BLaER1 (cell line): ENCODE data around the gene SSR1.
"Not testable (repeated sequence)": the region's sequence is repeated elsewhere in the genome, so short reads cannot be mapped to it uniquely, and the experiment has no call there.

Source experiments
- H3K27ac ChIP-seq: shearing (Covaris generic); formaldehyde crosslinking; 2 replicates; pipeline ENCODE4 v1.8.1; 2022
- H3K27me3 ChIP-seq: shearing (Covaris generic); formaldehyde crosslinking; 2 replicates; pipeline ENCODE4 v1.8.1; 2022
- H3K36me3 ChIP-seq: shearing (Covaris generic); formaldehyde crosslinking; 2 replicates; pipeline ENCODE4 v1.8.1; 2022
- H3K4me1 ChIP-seq: shearing (Covaris generic); formaldehyde crosslinking; 2 replicates; pipeline ENCODE4 v1.8.1; 2022
- H3K4me2 ChIP-seq: shearing (Covaris generic); formaldehyde crosslinking; 2 replicates; pipeline ENCODE4 v1.8.1; 2022
- H3K4me3 ChIP-seq: shearing (Covaris generic); formaldehyde crosslinking; 2 replicates; pipeline ENCODE4 v1.8.1; 2022
- H3K9ac ChIP-seq: shearing (Covaris generic); formaldehyde crosslinking; 2 replicates; pipeline ENCODE4 v1.8.1; 2022
- H3K9me3 ChIP-seq: shearing (Covaris generic); formaldehyde crosslinking; 2 replicates; pipeline ENCODE4 v1.8.1; 2022
- H4K20me1 ChIP-seq: shearing (Covaris generic); formaldehyde crosslinking; 2 replicates; pipeline ENCODE4 v1.8.1; 2022
- Cebpa-rat ChIP-seq: shearing (Covaris generic); IDR thresholded peaks from 2 replicates; pipeline ENCODE4 v1.8.1; 2022

SSR1 gene

DNA sequence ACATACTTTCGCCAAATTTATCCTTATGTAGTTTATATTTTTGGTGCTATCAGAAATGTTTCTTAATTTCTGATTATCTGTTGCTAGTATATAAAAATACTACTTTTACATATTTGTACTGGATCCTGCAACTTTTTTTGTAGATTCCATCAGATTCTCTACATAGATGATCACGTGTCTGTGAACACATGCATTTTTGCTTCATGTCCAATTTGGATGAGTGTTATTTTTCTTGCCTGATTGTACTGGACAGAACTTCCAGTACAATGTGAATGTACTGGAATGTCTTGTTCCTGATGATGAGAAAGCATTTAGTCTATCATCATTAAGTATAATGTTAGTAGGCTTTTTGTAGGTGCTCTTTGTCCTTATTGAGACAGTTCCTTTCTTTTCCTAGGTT lies 25.0 kb upstream of the SSR1 start:
- Histone ChIP-seq H3K9ac (no peak overlapping the region), H3K27ac (no peak overlapping the region), H3K36me3 (no peaks in the 10 kb centered on the region), H3K27me3 (no peaks in the 10 kb centered on the region), H3K4me1 (peaks cover 16% of the 10 kb centered on the region), H3K4me3 (no peak overlapping the region), H3K9me3 (no peaks in the 10 kb centered on the region), H4K20me1 (no peaks in the 10 kb centered on the region), H3K4me2 (no peak overlapping the region)
- TF ChIP-seq Cebpa-rat, result no peak

DNA sequence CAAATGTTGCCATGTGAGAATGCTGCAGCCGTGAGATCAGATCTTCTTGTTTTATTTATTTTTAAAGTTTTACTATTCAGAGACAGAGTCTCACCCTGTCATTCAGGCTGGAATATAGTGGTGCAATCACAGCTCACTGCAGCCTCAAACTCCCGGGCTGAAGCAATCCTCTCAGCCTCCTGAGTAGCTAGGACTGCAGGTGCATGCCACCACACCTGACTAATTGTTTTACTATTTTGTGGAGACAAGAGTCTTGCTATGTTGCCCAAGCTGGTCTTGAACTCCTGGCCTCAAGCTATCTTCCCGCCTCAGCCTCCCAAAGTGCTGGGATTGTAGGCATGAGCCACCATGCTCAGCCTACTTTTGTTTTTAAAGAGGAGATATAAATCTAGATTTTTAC lies 22.5 kb upstream of the SSR1 start:
- Histone ChIP-seq H4K20me1 (no peaks in the 10 kb centered on the region), H3K27me3 (no peaks in the 10 kb centered on the region), H3K4me3 (no peak overlapping the region), H3K4me1 (no peaks in the 10 kb centered on the region), H3K9ac (no peak overlapping the region), H3K36me3 (no peaks in the 10 kb centered on the region), H3K4me2 (no peak overlapping the region), H3K27ac (no peak overlapping the region), H3K9me3 (no peaks in the 10 kb centered on the region)
- no peak for TF ChIP-seq Cebpa-rat

DNA sequence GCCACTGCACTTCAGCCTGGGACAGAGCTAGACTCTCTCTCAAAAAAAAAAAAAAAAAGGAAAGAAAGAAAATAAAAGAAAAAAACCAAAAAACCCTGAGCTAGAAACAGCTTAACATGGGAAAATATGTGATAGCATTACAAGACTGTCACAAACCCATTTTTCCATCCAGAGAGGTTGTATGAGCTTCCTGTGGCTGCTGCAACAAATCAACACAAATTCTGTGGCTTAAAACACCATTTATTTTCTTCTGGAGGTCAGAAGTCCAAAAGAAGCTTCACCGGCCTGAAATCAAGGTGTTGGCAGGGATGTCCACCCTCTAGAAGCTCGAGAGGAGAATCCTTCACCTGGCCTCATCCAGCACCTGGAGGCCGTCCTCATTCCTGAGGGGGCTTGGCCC lies 21.7 kb upstream of the SSR1 start:
- no peak overlapping the region for H3K9ac ChIP-seq
- H3K4me1 ChIP-seq, result no peaks in the 10 kb centered on the region
- no peaks in the 10 kb centered on the region for H3K36me3 ChIP-seq
- no peak for TF ChIP-seq Cebpa-rat
- H3K4me2 ChIP-seq, result no peak overlapping the region
- no peak overlapping the region for H3K4me3 ChIP-seq
- no peaks in the 10 kb centered on the region for H3K27me3 ChIP-seq
- H3K9me3 ChIP-seq, result no peaks in the 10 kb centered on the region
- no peaks in the 10 kb centered on the region for H4K20me1 ChIP-seq
- H3K27ac ChIP-seq, result no peak overlapping the region

DNA sequence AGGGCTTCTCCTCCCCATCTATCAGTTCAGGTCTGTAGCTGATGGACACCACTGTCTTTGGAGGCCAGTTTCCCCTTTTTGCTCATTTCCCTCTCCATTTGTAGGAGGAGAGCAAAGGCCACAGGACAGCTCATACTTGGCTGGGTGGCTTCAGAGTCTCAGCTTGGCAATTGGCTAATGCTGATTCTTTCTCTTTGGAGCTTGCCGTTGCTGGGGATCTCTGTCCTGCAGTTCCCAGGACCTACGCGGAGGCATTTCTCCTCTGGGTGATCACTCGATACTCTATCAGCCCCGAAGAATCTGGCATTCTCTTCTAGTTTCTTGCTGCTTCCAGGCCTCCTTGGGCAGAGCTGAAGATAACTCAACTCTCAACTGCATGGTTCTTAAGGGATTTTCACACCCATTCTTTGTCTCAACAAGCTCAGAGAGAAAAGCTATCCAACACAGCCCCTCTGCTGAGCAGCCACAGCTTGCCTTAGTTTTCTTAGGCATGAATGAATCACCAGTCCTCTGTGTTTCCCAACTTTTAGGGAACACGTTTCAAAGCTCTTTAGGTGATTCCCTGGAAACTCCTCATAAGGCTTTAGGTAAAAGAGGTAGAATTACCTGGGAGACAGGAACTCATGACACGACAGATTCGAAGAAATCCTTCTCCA lies 19.2 kb upstream of the SSR1 start:
- Histone ChIP-seq H3K4me3 (no peak overlapping the region), H3K9me3 (no peaks in the 10 kb centered on the region), H3K4me2 (no peak overlapping the region), H3K27me3 (no peaks in the 10 kb centered on the region), H3K9ac (no peak overlapping the region), H3K36me3 (no peaks in the 10 kb centered on the region), H3K27ac (no peak overlapping the region), H3K4me1 (no peaks in the 10 kb centered on the region), H4K20me1 (no peaks in the 10 kb centered on the region)
- no peak for TF ChIP-seq Cebpa-rat

DNA sequence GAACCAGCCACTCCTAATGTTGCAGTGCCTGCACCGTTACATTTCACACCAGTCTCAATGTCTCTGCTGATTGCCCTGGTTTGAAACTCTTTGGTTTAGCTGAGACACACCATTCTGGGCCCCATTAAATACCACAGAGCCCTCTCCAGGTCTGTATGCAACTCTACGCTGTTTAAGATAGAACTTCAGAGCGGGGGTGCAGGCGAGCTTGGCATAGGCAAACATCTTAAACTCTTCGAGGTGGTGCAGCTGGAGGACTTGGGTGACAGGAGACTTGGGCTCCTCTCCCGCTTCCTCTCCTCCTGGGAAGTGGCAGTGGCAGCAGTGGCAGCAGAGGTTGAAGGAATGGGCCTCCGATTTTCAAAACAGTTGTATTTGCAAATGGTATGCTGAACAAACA lies 18.5 kb upstream of the SSR1 start:
- Histone ChIP-seq H3K9ac (no peak overlapping the region), H3K4me2 (no peak overlapping the region), H3K9me3 (no peaks in the 10 kb centered on the region), H4K20me1 (no peaks in the 10 kb centered on the region), H3K4me1 (no peaks in the 10 kb centered on the region), H3K4me3 (no peak overlapping the region), H3K36me3 (no peaks in the 10 kb centered on the region), H3K27ac (no peak overlapping the region), H3K27me3 (no peaks in the 10 kb centered on the region)
- TF ChIP-seq Cebpa-rat, result no peak

DNA sequence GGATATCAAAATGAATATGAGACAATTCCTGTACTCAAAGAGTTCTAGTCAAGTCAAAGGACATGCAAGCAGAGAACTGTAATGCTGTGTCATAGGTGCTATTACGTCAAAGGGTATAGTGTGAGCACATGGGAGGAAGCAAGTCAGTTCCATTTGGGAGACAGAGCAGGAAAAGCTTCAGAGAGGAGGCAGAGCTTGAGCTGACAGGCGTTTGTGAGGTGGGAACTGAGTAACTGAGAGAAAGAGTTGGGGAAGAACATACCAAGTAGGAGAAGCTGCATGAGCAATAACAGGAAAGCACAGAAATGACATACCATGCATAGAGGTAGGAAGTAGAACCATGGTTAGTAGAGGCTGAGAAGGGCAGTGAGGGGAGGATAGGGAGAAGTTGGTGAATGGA lies 15.2 kb upstream of the SSR1 start:
- no peaks in the 10 kb centered on the region for H3K27me3 ChIP-seq
- H3K27ac ChIP-seq, result no peak overlapping the region
- H3K4me1 ChIP-seq, result no peaks in the 10 kb centered on the region; the same call in 1 of the 2 replicates
- H3K4me3 ChIP-seq, result no peak overlapping the region
- H4K20me1 ChIP-seq, result no peaks in the 10 kb centered on the region
- H3K36me3 ChIP-seq, result no peaks in the 10 kb centered on the region
- H3K9me3 ChIP-seq, result no peaks in the 10 kb centered on the region
- H3K9ac ChIP-seq, result no peak overlapping the region
- no peak for TF ChIP-seq Cebpa-rat
- no peak overlapping the region for H3K4me2 ChIP-seq

DNA sequence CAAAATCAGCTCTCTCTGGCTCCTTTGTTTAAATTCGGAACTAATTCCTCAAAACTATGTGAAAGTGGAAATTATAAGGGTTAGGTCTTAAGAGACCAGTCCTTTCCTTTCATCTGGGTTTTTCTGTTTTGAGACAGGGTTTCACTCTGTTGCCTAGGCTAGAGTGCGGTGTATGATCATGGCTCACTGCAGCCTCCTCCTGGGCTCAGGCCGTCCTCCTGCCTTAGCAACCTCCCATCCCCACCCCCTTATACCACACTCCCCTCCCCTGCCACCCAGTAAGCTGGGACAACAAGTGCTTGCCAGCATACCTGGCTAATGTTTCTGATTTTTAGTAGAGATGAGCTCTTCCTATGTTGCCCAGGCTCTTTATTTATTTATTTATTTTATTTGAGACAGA lies 12.8 kb upstream of the SSR1 start:
- no peaks in the 10 kb centered on the region for H3K27me3 ChIP-seq
- no peaks in the 10 kb centered on the region; the same call in 1 of the 2 replicates for H3K4me1 ChIP-seq

DNA sequence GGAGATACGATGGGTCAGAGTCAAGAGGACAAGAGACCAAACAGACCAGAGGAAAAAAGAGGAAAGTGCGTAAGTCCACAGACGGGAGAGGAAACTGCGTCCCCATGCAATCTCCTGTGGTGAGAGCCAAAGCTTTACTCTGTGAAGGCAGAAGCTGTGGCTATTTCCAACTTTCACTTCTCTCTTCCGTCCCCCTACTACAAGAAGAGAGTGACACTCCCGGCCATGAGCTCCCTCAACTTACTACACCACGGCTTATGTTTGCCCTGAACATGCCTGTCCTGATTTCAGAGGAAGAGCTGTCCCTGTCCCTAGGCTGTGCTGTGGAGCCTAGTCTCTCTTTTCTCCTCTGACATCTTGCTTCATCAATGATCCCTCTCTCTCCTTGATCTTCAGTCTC lies 11.5 kb upstream of the SSR1 start:
- no peaks in the 10 kb centered on the region for H3K9me3 ChIP-seq
- H3K4me2 ChIP-seq, result no peak overlapping the region; the same call in 1 of the 2 replicates
- H3K27me3 ChIP-seq, result no peaks in the 10 kb centered on the region
- no peak overlapping the region for H3K4me3 ChIP-seq
- H3K4me1 ChIP-seq, result no peaks in the 10 kb centered on the region; the same call in 1 of the 2 replicates
- no peak for TF ChIP-seq Cebpa-rat
- no peak overlapping the region for H3K9ac ChIP-seq
- no peaks in the 10 kb centered on the region for H4K20me1 ChIP-seq
- no peaks in the 10 kb centered on the region for H3K36me3 ChIP-seq
- no peak overlapping the region for H3K27ac ChIP-seq

More for the DNA sequence above, 12.8 kb upstream of the SSR1 start:
- TF ChIP-seq Cebpa-rat, result no peak
- Histone ChIP-seq H3K9me3 (no peaks in the 10 kb centered on the region), H3K36me3 (no peaks in the 10 kb centered on the region), H3K9ac (no peak overlapping the region), H4K20me1 (no peaks in the 10 kb centered on the region), H3K27ac (no peak overlapping the region), H3K4me2 (no peak overlapping the region), H3K4me3 (no peak overlapping the region)

DNA sequence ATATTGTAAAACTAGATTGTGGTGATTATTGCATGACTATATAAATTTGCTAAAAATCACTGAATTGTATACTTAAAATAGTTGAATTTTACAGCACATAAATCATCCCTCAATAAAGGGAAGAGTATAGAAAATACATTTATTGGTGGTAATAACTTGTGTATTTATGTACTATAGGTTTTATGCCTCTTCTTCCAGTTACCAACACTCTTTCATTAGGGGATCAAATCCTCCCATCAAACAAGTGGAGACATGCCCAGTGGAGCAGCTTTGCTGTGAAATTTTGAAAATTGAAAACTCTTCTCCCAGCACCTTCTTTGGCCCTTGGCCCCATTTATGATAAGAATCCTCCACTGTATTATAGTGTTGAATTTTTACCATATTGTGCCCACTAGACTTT lies 10.1 kb upstream of the SSR1 start:
- Histone ChIP-seq H3K27me3 (no peaks in the 10 kb centered on the region), H3K4me3 (no peak overlapping the region), H3K36me3 (no peaks in the 10 kb centered on the region), H4K20me1 (no peaks in the 10 kb centered on the region), H3K9me3 (no peaks in the 10 kb centered on the region), H3K27ac (no peak overlapping the region), H3K4me1 (no peaks in the 10 kb centered on the region; the same call in 1 of the 2 replicates), H3K9ac (no peak overlapping the region), H3K4me2 (no peak overlapping the region)
- TF ChIP-seq Cebpa-rat, result no peak

DNA sequence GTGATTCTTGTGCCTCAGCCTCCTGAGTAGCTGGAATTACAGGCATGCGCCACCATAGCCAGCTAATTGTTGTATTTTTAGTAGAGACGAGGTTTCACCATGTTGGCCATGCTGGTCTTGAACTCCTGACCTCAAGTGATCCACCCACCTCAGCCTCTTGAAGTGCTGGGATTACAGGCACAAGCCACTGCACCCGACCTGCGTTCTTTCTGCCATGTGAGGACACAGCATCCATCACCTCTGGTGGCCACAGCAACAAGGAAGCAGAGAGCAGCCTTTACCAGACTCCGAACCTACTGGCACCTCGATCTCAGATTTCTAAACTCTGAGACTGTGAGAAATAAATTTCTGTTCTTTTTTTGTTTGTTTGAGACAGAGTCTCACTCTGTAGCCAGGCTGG lies 8.9 kb upstream of the SSR1 start:
- H3K36me3 ChIP-seq, H3K9me3 ChIP-seq: not testable (repeated sequence)

DNA sequence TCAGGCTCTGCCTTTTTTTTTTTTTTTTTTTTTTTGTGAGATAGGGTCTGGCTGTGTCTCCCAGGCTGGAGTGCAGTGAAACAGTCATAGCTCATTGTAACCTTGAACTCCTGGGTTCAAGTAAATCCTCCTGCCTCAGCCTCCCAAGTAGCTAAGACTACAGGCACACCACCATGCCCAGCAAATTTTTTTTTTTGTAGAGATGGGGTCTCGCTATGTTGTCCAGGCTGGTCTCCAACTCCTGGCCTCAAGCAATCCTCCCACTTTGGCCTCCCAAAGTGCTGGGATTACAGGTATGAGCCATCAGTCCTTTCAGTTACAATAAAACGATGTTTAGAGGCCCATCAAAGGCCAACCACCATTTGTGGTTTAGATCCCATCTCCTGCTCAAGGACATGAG lies 6.4 kb upstream of the SSR1 start:
- peaks cover 16% of the 10 kb centered on the region for H3K4me1 ChIP-seq
- not testable (repeated sequence) for H3K4me2 ChIP-seq, H3K36me3 ChIP-seq, H3K27me3 ChIP-seq, H3K9me3 ChIP-seq, H3K27ac ChIP-seq, H3K9ac ChIP-seq, H3K4me3 ChIP-seq, H4K20me1 ChIP-seq

More for the DNA sequence above, 8.9 kb upstream of the SSR1 start:
- not testable (repeated sequence) for H3K4me1 ChIP-seq, H3K4me3 ChIP-seq, H4K20me1 ChIP-seq, H3K27ac ChIP-seq, H3K9ac ChIP-seq, H3K27me3 ChIP-seq, H3K4me2 ChIP-seq
